Stomach (tissue), 9 donors: Measurements from ENCODE around the gene STRIP1. TPM values are rescaled to one million over a fixed set of nuclear protein-coding genes. Genes with fewer than 3 reads are reported as not detected.

Experiments used
- DNase-seq, 2 donors: peaks; one replicate each; pipeline versions ENCODE4 v3.0.0 to v3.0.0-alpha.2; 2013 to 2019
- H3K27ac ChIP-seq, 5 donors: fragments of 200-600 bp in 4 of 5; sonication (generic) in 4 of 5; one replicate each; pipeline ENCODE4 v1.5.1; 2013 to 2019; ENCODE audit warnings: mild to moderate bottlenecking in 1 of 5, moderate library complexity in 1 of 5
- H3K27me3 ChIP-seq, 3 donors: fragments of 200-600 bp; sonication (generic); one replicate each; pipeline ENCODE4 v1.5.1; 2017 to 2019; ENCODE audit warnings: mixed run types in 1 of 3
- H3K36me3 ChIP-seq, 4 donors: fragments of 200-600 bp; sonication (generic); 1 replicate in 3 of 4; 2 replicates in 1 of 4; pipeline ENCODE4 v1.5.1; 2016 to 2019
- H3K4me1 ChIP-seq, 4 donors: fragments of 200-600 bp; sonication (generic); one replicate each; pipeline ENCODE4 v1.5.1; 2016 to 2019
- H3K4me3 ChIP-seq, 4 donors: fragments of 200-600 bp; sonication (generic) in 3 of 4; one replicate each; pipeline ENCODE4 v1.5.1; 2016 to 2019; ENCODE audit warnings: mild to moderate bottlenecking in 1 of 4
- H3K9me3 ChIP-seq, 4 donors: fragments of 200-600 bp; sonication (generic); one replicate each; pipeline ENCODE4 v1.5.1; 2016 to 2019
- CTCF ChIP-seq, 7 experiments: fragments of 450-650 bp in 4 of 7; fragments of 200-600 bp in 3 of 7; sonication (generic) in 3 of 7; IDR thresholded peaks; one replicate each; pipeline ENCODE4 v1.5.1; 2016 to 2019; ENCODE audit warnings: antibody characterized with exemption in 7 of 7, control low read depth in 2 of 7, mild to moderate bottlenecking in 1 of 7
- EP300 ChIP-seq: sonication (generic); formaldehyde crosslinking; IDR thresholded peaks from one replicate; pipeline ENCODE4 v1.6.1; 2017; ENCODE audit warnings: antibody characterized with exemption
- POLR2A ChIP-seq, 4 donors: fragments of 450-650 bp; IDR thresholded peaks; one replicate each; pipeline ENCODE4 v1.6.1; 2016; ENCODE audit warnings: antibody characterized with exemption in 4 of 4, control low read depth in 2 of 4, mild to moderate bottlenecking in 1 of 4, moderate library complexity in 1 of 4
- POLR2AphosphoS5 ChIP-seq, 3 donors: sonication (generic); formaldehyde crosslinking; IDR thresholded peaks; one replicate each; pipeline ENCODE4 v1.6.1; 2016; ENCODE audit warnings: antibody characterized with exemption in 3 of 3
- WGBS, 5 donors: extraction: QIAGEN DNeasy Blood & Tissue Kit in 3 of 5; methylation state at CpG; one replicate each; pipeline versions ENCODE4 v1.1.5 to v1.1.7; 2013 to 2018; 5-methylcytosine and 5-hydroxymethylcytosine counted together
- intact Hi-C: fragments of 100-400 bp; cut with DNase I; formaldehyde crosslinking; loops from one replicate; pipeline ENCODE4 v1.15.1; 2023; ENCODE audit warnings: low total_unique reads
- polyA plus RNA-seq, 3 donors: library from polyadenylated mRNA; stranded (reverse); fragments of 200-250 nt; gene quantifications; one replicate each; pipeline ENCODE4 v1.2.3, GENCODE V29; 2013
- total RNA-seq, 5 donors: library from RNA; depleted of rRNA; stranded (reverse); fragments of >200 nt; gene quantifications; one replicate each; pipeline versions ENCODE4 v1.1.0 to v1.2.3, GENCODE V29; 2014 to 2016
- donor health status: healthy with polysubstance abuse.
- donor health status: Bipolar disorder and iron deficiency.
- donor health status: healthy.

Gene STRIP1
- total and polyA plus RNA-seq, 8 donors: 6.7 to 262 (median 47.3) TPM

DNA sequence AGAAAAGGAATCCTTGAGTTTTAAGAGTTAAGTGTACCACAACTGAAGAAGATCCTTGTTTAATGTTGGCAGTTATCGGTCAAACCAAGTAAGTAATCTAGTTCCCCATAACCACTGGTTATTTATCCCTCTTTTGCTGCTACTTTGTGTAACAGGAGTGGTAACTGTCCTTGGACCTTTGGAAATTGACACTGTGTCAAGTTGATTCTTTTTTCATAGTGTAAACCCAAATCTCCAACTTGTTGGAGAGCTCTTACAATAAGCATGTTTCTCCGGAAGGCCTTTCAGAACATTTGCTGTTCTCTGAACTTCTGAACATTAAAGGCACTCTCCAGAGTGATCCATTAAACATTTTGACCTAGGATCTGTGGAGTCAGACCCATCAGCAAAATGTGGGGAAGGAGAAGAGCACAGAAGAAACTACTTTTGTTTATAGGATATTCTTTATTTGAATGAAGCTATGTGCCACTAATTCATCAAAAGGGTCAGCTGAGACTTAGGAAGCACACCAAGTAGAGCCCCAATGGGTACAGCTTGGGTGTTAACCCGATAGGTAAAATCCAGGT lies 46.0 kb upstream of the STRIP1 start:
- no peak for TF ChIP-seq CTCF (IDR thresholded peaks at IDR 0.05)
- TF ChIP-seq POLR2AphosphoS5 (IDR thresholded peaks at IDR 0.05): no peak
- TF ChIP-seq POLR2A (IDR thresholded peaks at IDR 0.05): no peak
- TF ChIP-seq EP300: no peak
- whole genome bisulfite sequencing, 5 donors: 89 to 97% (median 92%) methylated on average over 3 of the region's 3 CpGs
- Histone ChIP-seq H3K4me1 (peaks cover 50 to 84% (median 66%) of the 10 kb centered on the region in 4 donors), H3K27me3 (no peaks in the 10 kb centered on the region), H3K36me3 (peaks cover 0 to 8% (median 0%) of the 10 kb centered on the region in 4 donors), H3K9me3 (no peaks in the 10 kb centered on the region), H3K4me3 (no peak overlapping the region), H3K27ac (peak overlapping the region in 1 of 5 donors; percentile 0)
- intact Hi-C loops: no loop called here
- no peak for DNase-seq

- Histone ChIP-seq H3K36me3 (peaks cover 0 to 8% (median 0%) of the 10 kb centered on the region in 4 donors), H3K4me1 (peaks cover 53 to 93% (median 71%) of the 10 kb centered on the region in 4 donors), H3K9me3 (no peaks in the 10 kb centered on the region), H3K27me3 (no peaks in the 10 kb centered on the region), H3K4me3 (no peak overlapping the region), H3K27ac (peak overlapping the region in 1 of 5 donors; percentile 57)
- TF ChIP-seq POLR2A (IDR thresholded peaks at IDR 0.05) (no peak), EP300 (no peak), CTCF (IDR thresholded peaks at IDR 0.05) (no peak), POLR2AphosphoS5 (IDR thresholded peaks at IDR 0.05) (no peak)
- WGBS, 5 donors: 72 to 85% (median 76%) methylated on average over 9 of the region's 9 CpGs
- DNase-seq: no peak
- intact Hi-C loops: no loop called here
Measured at GRCh38 chr1:109989506-109990301, 44.7 kb upstream of the STRIP1 start.

- Histone ChIP-seq H3K27ac (peak overlapping the region in 1 of 5 donors; percentile 57), H3K36me3 (peaks cover 0 to 8% (median 0%) of the 10 kb centered on the region in 4 donors), H3K4me3 (no peak overlapping the region), H3K4me1 (peaks cover 59 to 98% (median 76%) of the 10 kb centered on the region in 4 donors), H3K9me3 (no peaks in the 10 kb centered on the region), H3K27me3 (no peaks in the 10 kb centered on the region)
- intact Hi-C loops: no loop called here
- DNase-seq: no peak
- WGBS, 5 donors: 85 to 94% (median 90%) methylated on average over 2 of the region's 2 CpGs
- no peak for TF ChIP-seq POLR2A (IDR thresholded peaks at IDR 0.05)
- no peak for TF ChIP-seq POLR2AphosphoS5 (IDR thresholded peaks at IDR 0.05)
- TF ChIP-seq CTCF (IDR thresholded peaks at IDR 0.05): no peak
- TF ChIP-seq EP300: no peak
Measured at GRCh38 chr1:109990302-109990653, 44.1 kb upstream of the STRIP1 start.

DNA sequence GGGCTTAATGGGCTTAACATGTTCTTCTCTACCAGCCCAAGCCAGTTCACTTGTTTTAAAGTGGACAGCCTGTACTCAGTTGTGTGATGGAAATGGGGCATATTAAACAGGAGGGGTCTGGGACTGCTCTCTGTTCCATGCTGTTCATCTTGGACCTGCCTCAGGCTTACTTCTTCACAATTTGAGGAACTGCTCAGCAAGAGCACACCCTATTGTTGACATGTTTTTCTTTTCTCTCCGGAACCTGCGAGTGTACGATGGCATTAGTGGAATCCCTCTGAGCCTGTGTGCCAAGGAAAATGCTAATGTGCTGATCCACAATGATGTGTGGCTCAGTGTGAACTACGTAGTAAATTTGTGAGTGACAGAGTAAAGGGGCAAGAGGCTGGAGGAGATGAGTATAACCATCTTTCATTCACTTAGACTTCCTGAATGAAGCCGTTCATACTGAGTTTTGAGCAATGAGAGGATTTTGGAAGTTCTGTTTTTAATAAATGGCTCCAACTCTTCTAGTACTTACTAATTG lies 43.0 kb upstream of the STRIP1 start:
- peak overlapping the region in 3 of 5 donors; percentile 25 to 57 (median 28) for H3K27ac ChIP-seq
- no peak overlapping the region for H3K4me3 ChIP-seq
- no peaks in the 10 kb centered on the region for H3K27me3 ChIP-seq
- peaks cover 0 to 16% (median 5%) of the 10 kb centered on the region in 4 donors for H3K36me3 ChIP-seq
- 69 to 95% (median 86%) methylated on average over 5 of the region's 5 CpGs for WGBS, 5 donors
- H3K4me1 ChIP-seq: peaks cover 55 to 99% (median 77%) of the 10 kb centered on the region in 4 donors
- intact Hi-C loops: no loop called here
- no peaks in the 10 kb centered on the region for H3K9me3 ChIP-seq
- no peak for TF ChIP-seq POLR2AphosphoS5 (IDR thresholded peaks at IDR 0.05)
- no peak for DNase-seq
